ENCODE data around the gene SNX18.
"Not testable (repeated sequence)": the region's sequence is repeated elsewhere in the genome, so short reads cannot be mapped to it uniquely, and the experiment has no call there.

SNX18 gene, protein sequence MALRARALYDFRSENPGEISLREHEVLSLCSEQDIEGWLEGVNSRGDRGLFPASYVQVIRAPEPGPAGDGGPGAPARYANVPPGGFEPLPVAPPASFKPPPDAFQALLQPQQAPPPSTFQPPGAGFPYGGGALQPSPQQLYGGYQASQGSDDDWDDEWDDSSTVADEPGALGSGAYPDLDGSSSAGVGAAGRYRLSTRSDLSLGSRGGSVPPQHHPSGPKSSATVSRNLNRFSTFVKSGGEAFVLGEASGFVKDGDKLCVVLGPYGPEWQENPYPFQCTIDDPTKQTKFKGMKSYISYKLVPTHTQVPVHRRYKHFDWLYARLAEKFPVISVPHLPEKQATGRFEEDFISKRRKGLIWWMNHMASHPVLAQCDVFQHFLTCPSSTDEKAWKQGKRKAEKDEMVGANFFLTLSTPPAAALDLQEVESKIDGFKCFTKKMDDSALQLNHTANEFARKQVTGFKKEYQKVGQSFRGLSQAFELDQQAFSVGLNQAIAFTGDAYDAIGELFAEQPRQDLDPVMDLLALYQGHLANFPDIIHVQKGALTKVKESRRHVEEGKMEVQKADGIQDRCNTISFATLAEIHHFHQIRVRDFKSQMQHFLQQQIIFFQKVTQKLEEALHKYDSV

DNA sequence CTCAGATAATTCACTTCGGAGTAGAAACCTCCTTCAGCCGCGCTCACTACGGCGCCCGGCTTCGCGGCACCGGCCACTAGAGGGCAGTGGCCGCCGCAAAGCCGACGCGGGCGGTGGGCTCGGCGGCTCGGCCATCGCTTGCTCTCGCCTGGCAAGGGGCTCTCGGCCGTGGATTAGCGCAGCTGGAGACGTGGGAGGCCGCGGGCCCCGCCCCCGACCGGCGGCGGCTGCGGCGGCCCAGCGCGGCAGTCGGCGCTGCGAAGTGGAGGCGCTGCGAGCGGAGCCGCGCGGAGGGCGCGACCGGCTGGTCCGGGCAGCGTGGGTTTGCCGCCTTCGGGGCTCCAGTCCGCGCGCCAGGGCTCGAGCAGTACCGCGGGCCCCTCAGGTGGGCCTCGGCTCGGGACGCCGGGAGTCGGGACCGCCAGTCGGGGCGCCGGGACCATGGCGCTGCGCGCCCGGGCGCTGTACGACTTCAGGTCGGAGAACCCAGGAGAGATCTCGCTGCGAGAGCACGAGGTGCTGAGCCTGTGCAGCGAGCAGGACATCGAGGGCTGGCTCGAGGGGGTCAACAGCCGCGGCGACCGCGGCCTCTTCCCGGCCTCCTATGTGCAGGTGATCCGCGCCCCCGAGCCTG lies at the start of gene SNX18:
Gene SNX18 (plus strand): TSS at position 248 of the 634 bp plus-strand sequence. CDS start 194 bp downstream, at position 442.
- peak; percentile 96 for DNase-seq

DNA sequence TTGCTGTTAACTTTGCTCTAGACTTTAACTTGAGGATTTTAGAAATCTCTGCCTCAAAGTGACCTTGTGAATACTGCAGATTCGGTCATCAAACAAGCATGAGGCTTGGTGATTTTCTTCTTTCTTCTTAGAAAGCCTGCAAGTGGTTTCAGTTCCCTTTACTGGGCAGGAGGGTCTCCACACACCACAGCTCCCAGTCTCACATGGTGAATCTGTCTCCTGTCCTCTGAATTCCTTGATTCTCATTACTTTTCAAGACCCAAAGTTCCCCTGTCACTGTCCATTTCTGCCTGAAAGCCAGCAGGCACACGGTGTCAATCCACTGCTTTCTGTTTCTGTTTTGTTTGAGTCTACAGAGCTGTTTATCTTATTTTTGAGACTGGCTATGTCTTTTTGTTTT lies 47.9 kb upstream of the SNX18 start:
- DNase-seq: no peak

DNA sequence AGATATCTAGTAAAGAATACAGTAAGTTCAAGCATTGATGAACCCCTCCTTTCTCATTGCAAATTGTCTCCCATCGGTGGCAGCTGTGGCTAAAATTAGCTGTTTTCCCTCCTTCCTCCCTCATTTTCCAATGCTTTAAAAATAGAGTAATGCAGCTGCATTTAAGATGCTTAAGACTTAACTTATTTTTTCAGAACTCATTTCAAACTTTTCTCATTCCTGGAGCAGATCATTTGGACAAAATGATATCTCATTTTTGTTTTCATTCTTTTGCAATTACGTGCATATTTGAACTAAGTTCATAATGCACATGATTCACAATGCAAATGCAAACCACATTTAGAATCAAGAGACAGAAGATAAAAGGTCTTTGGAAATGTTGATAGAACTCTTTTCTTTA lies 47.4 kb upstream of the SNX18 start:
- peak; percentile 38 for DNase-seq

DNA sequence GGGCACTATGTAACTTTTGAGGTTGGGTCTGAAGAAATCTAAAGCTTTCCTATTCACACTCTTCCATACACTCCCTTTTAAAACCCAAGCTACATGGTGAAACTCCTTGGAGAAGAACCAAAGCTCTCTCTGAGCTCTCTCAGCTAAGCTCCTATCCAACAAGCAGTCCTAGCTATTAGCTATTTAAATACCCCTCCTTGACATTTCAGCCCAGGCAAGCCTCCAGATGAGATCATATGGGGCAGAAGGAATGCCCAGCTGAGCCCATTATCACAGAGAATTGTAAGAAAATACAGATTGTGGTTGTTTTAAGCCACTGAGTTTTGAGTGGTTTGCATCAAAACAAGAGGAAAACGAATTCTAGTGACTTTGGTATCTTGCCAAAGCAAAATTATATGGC lies 46.9 kb upstream of the SNX18 start:
- no peak for DNase-seq

DNA sequence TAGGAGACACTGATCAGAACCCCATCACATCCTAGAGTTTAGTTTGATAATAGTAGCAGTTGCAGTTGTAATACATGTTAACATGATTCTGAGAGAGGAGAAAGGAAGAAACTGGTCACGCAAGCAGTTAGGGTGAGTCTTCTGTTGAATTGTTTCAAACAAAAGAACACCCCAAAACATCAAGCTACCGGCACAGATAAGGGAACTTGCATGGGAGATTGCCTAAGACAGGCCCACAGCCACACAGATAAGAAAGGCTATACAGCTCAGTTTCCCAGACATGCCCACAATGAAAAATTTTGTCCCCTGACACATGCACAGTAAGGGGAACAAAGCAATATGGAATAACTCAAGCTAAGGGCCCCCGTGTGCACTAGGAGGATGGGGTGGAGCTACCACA lies 46.2 kb upstream of the SNX18 start:
- DNase-seq: no peak

DNA sequence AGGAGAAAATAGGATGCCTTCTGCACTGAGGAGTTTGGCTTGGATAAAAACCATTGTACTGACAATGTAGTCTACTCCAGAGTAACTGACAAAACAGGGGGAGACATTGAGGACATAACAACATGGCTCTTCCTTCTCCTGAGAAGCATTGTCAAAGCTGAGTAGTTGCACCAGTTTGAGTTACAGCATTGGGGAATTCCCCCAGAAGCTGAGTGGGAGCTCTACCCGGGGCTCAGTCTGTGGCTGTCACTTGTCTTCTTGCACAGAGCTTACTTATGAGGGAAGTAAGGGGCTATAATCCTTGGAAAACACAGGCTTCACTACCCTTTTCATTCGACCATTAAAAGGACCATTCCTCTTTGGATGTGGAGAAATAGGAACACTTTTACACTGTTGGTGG lies 40.9 kb upstream of the SNX18 start:
- DNase-seq: no peak

DNA sequence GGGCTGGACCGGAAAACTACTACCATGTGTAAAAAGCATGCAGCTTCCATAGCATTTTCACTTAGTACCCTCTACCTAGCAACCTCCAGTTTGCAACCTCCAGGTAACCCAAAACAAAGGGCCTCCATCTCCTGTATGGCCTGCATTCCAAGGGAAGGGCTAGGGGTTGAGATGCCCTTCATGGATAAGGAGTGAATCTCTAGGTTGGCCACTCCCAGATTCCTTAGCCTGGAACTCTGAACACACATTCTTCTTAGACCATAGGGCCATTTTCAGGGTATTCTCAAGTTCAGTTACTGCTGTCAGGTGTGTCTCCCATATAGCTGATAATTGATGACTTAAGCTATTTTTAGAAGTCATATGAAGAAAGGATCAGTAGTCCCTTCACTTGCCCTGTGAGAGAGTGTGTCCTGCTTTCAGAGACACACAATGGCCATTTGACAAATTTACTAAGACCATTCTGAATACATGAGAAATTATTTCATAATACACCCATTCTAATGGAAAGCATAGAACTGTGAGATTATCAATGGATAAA lies 39.5 kb upstream of the SNX18 start:
- DNase-seq: no peak

DNA sequence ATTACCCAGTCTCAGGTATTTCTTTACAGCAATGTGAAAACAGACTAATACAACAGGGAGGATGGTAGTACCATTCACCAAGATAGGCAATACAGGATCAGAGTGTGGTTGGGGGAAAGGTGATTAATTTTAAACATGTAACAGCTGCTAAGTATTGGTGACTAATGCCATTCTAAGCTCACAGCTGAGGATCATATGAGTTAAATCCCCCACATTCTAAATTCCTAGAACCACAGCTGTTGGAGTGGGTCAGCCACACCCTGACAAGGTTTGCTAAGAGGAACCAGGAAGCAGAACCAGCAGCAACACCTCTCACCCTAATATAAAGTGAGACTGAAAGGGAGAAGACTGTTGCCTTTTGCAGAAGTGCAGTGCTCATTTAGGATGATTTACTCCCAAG lies 37.3 kb upstream of the SNX18 start:
- DNase-seq: no peak

DNA sequence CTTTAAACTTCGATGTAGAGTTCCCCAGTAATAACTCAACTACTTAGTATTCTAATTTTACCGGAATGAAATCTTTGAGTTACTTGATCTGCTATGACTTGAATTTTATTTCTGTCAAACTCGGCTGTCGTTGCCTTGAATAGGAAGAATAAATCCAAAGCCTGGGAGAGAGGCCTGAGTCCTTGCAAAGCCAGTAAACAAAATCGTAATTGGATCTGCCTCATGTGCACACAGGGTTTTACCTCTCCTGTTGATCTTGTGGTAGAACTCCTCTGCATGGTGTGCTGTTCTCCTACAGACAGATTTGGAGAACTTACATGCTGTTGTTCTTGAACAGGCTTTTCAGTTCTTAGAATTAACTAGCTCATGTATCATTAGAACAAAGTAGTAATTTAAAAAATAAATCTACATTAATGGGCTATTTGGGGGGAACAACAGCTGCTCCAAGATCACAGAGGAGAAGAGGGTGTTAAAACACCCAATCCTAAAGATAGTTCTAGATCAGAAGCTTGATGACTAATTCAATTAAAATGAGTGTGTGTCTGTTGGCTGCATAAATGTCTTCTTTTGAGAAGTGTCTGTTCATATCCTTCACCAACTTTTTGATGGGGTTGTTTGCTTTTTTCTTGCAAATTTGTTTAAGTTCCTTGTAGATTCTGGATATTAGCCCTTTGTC lies 33.2 kb upstream of the SNX18 start:
- DNase-seq: no peak

DNA sequence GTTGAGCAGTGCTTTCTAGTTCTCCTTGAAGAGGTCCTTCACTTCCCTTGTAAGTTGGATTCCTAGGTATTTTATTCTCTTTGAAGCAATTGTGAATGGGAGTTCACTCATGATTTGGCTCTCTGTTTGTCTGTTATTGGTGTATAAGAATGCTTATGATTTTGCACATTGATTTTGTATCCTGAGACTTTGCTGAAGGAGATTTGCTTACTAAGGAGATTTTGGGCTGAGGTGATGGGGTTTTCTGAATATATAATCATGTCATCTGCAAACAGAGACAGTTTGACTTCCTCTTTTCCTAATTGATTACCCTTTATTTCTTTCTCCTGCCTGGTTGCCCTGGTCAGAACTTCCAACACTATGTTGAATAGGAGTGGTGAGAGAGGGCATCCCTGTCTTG lies 31.9 kb upstream of the SNX18 start:
- DNase-seq: not testable (repeated sequence)

DNA sequence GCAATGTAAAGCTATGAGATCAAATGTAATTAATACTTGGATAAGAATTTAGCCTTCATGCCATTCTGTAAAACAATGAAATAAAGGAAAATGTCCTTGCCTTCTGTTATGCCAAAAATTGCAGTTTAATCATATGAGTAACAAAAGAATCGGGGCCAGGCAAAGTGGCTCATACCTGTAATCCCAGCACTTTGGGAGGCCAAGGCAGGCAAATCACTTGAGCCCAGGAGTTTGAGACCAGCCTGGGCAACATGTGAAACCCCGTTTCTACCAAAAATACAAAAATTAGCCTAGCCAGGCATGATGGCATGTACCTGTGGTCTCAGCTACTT lies 27.9 kb upstream of the SNX18 start:
- DNase-seq: not testable (repeated sequence)

DNA sequence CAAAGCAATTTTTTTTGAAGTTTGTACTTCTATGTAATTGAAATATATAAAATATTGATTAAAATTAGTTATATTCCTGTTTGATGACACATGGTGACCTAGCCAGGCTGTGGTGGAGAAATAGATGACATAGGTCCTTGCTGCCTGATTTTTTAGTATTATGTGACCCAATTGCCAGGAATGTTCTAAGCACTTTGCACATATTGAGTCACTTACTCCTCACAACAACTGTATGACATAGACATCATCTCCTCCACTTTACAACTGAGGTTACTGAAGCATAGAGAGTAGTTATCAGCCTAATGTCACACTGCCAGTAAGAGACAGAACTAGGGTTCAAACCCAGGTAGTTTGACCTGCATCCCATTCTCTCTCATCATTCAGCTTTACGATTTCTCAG lies 26.2 kb upstream of the SNX18 start:
- DNase-seq: no peak

DNA sequence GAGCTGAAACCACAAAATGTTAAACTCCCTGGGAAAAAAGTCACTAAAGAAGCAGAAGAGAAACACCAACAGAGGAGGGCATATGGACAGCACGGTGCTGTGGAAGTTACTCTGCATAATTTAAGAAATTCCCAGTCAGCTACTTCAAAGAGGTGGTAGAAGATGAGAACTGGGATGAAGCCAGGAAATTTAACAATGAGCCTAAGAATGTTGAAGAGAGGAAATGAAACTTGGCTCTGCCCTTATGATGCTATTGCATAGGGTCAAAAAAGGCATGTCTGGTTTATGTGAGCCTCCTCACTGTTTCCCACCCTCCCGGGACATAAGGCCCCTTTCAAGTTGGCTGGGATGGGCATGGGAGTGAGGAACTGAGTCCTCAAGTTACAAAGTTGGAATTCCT lies 25.4 kb upstream of the SNX18 start:
- no peak for DNase-seq

DNA sequence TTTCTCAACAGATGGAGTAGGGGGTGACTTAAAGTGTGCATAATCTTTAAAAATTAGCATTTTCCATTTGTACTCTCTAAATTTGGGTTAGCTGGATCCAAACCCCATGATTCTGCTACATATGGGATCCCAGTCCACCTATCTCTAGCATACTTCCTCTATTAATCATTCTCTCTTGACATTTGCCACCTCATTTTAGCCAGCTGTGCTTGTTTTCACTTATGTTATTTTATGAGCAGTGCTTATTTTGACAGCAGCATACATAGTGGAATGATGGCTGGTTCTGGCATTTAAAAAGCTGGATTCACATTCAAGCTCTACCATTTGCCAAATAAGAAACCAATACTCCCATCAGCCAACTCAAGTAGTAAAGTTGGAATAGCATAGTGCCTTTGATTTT lies 22.5 kb upstream of the SNX18 start:
- DNase-seq: no peak

DNA sequence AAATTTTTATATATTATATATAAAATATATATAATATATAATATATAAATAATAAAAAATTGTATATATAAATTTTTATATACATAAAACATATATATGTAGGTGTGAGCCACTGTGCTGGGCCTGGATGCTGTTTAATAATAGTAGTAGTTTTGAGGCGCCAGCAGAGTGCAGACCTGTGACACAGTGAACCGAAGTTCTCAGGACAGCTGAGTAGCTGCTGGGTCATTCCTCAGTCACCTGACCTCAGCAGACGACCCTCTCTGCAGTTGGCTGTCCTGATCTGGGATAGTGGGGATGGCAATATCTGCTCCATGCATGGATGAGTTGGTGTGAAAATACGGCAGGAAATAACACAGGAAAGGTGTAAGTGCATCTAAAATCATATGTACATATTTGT lies 3.3 kb upstream of the SNX18 start:
- DNase-seq: peak; percentile 44

DNA sequence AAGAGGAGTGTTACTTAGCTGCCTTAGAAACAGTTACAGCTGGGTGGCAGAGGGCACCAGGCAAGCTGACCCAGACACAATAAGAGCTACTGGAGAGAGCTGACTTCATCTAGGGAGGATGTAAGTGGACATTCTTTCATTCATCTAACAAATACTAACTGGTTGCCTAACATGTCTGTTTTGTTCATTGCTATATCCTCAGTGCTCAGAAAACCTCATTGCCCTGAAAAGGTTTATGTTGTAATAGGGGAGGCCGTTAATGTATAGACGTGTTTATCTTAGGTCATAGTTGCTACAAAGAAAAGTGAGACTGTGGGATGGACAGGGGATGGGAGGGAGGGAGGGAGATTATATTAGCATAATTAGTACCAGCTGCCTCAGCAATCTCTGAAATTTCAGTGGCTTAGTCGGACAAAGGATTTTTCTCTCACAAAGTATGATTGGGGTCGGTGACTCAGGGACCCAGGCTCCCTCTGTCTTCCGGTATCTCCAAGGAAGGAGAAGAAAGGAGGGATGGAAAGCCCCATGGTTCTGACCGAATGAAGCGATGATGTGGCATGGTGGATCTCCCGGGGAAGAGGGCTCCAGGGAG lies 2.6 kb upstream of the SNX18 start:
- peak; percentile 50 for DNase-seq

DNA sequence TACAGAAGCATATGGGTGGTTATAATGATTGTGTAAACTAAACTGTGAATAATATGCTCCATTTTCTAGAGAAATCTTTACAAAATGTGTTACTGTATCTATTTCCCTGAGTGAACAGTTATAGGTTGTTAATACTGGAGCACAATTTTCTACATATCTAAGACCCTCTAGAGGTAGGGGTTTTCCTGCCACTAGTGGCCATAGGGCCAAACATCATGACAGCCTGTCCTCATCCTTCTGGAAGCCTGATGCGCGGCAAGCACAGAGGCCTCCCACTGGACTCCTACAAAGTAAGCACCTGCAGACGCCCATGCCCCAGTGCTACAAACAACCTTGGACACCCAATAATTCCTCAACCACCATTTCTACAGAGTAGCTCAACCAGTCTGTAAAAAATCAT lies 1.9 kb upstream of the SNX18 start:
- no peak for DNase-seq

DNA sequence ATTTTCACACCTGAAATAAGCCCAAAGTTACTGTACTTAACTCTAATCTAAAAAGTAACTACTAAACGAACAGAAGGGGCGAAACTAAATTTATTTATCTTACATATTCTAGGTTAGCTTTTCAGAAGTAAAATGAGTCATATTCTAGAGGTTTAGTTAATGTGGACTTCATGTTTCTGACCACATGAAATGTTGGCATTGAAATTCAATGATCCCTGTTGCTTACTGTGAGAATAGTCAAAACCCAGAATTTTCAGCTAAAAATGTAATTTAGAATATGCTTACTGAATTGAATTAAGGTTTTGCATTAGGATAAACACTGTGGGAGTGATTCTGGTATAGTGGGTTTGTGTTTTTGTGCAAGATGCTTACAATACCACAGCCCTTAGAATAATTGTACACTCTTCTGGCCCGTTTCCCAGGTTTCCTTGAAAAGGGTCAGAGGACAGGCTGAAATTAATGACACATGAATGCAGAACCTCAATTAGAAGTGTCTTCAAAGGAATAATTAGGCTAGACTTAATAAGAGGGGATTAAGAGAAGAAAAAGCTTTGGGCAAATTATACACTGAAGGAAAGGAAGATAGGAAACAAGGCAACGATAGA lies 1.4 kb upstream of the SNX18 start:
- DNase-seq: peak; percentile 80

DNA sequence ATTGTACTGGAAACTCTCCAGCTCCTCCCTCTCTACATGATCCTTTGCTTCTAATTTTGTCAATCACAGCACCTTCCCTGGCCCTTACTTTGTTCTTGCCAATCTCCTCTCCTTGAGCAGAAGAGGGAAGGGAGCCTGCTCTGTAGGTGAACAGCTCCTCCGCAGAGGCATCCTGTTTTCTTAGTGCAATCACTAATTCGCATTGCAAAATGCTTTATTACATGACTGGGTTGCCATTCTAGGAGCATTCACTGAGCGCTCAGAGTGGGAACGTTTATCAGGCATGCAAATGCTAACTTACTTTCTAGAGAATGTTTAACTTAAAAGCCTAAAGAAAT lies 416 bp upstream of the SNX18 start:
- DNase-seq: no peak

DNA sequence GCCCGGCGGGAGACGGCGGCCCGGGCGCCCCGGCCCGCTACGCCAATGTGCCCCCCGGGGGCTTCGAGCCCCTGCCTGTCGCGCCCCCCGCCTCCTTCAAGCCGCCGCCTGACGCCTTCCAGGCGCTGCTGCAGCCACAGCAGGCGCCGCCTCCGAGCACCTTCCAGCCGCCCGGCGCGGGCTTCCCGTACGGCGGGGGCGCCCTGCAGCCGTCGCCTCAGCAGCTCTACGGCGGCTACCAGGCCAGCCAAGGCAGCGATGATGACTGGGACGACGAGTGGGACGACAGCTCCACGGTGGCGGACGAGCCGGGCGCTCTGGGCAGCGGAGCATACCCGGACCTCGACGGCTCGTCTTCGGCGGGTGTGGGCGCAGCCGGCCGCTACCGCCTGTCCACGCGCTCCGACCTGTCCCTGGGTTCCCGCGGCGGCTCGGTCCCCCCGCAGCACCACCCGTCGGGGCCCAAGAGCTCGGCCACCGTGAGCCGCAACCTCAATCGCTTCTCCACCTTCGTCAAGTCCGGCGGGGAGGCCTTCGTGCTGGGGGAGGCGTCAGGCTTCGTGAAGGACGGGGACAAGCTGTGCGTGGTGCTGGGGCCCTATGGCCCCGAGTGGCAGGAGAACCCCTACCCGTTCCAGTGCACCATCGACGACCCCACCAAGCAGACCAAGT lies 723 bp downstream of the SNX18 start:
- DNase-seq: no peak

DNA sequence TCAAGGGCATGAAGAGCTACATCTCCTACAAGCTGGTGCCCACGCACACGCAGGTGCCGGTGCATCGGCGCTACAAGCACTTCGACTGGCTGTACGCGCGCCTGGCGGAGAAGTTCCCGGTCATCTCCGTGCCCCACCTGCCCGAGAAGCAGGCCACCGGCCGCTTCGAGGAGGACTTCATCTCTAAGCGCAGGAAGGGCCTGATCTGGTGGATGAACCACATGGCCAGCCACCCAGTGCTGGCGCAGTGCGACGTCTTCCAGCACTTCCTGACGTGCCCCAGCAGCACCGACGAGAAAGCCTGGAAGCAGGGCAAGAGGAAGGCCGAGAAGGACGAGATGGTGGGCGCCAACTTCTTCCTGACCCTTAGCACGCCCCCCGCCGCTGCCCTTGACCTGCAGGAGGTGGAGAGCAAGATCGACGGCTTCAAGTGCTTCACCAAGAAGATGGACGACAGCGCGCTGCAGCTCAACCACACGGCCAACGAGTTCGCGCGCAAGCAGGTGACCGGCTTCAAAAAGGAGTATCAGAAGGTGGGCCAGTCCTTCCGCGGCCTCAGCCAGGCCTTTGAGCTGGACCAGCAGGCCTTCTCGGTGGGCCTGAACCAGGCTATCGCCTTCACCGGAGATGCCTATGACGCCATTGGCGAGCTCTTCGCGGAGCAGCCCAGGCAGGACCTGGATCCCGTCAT lies 1.4 kb downstream of the SNX18 start:
- no peak for DNase-seq

DNA sequence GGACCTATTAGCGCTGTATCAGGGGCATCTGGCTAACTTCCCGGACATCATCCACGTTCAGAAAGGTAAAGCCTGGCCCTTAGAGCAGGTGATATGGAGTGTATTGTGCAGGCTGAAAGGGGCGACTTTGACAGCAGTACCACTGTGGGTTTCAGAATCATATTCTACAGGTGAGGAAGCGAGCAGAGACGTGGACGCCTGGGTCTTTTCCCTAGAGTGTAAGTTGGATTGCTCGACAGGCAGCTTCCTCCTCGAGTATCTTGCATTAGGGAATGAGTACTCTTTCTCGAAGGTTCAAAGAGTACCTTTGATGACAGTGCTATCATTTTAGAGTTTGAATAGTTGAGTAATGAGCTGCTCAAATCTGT lies 1.9 kb downstream of the SNX18 start:
- no peak for DNase-seq
